Mucosa of stomach (tissue), 1 donor: Measurements from ENCODE around the gene DDX31.

Experiments
- H3K27me3 ChIP-seq: one replicate; pipeline ENCODE4 v1.7.0; 2013; ENCODE audit warnings: mild to moderate bottlenecking, low read length; ENCODE audit not compliant: control insufficient read depth, insufficient read depth
- H3K36me3 ChIP-seq: one replicate; pipeline ENCODE4 v1.7.0; 2013; ENCODE audit warnings: low read length; ENCODE audit not compliant: control insufficient read depth, insufficient read depth
- H3K4me1 ChIP-seq: one replicate; pipeline ENCODE4 v1.7.0; 2013; ENCODE audit warnings: mild to moderate bottlenecking, low read length; ENCODE audit not compliant: control insufficient read depth, insufficient read depth
- H3K4me3 ChIP-seq: one replicate; pipeline ENCODE4 v1.7.0; 2013; ENCODE audit warnings: low read length
- H3K9ac ChIP-seq: one replicate; pipeline ENCODE4 v1.7.0; 2013; ENCODE audit warnings: mild to moderate bottlenecking, low read length, moderate library complexity
- H3K9me3 ChIP-seq: one replicate; pipeline ENCODE4 v1.7.0; 2013; ENCODE audit warnings: mild to moderate bottlenecking, low read length, moderate library complexity; ENCODE audit not compliant: control insufficient read depth
- donor health status: Pancreatic carcinoma.

The DDX31 gene

GRCh38 chr9:132647355-132647754, 22.4 kb downstream of the DDX31 start:
- no peaks in the 10 kb centered on the region for H3K4me1 ChIP-seq
- no peaks in the 10 kb centered on the region for H3K9me3 ChIP-seq
- no peak overlapping the region for H3K9ac ChIP-seq
- H3K4me3 ChIP-seq = no peak overlapping the region
- peaks cover 5% of the 10 kb centered on the region for H3K36me3 ChIP-seq
- no peaks in the 10 kb centered on the region for H3K27me3 ChIP-seq

- H3K4me3 ChIP-seq = no peak overlapping the region
- no peaks in the 10 kb centered on the region for H3K4me1 ChIP-seq
- H3K36me3 ChIP-seq = peaks cover 5% of the 10 kb centered on the region
- H3K9me3 ChIP-seq = no peaks in the 10 kb centered on the region
- H3K27me3 ChIP-seq = no peaks in the 10 kb centered on the region
- no peak overlapping the region for H3K9ac ChIP-seq
Observed at GRCh38 chr9:132646726-132647125, 23.1 kb downstream of the DDX31 start.

GRCh38 chr9:132645711-132646110, 24.1 kb downstream of the DDX31 start:
- H3K4me1 ChIP-seq = no peaks in the 10 kb centered on the region
- peaks cover 5% of the 10 kb centered on the region for H3K36me3 ChIP-seq
- H3K27me3 ChIP-seq = no peaks in the 10 kb centered on the region
- H3K9me3 ChIP-seq = no peaks in the 10 kb centered on the region
- no peak overlapping the region for H3K9ac ChIP-seq
- no peak overlapping the region for H3K4me3 ChIP-seq

- Histone ChIP-seq H3K4me1 (no peaks in the 10 kb centered on the region), H3K27me3 (no peaks in the 10 kb centered on the region), H3K9ac (no peak overlapping the region), H3K9me3 (no peaks in the 10 kb centered on the region), H3K4me3 (no peak overlapping the region), H3K36me3 (peaks cover 5% of the 10 kb centered on the region)
Observed at GRCh38 chr9:132645306-132645705, 24.5 kb downstream of the DDX31 start.

- H3K27me3 ChIP-seq = no peaks in the 10 kb centered on the region
- H3K4me3 ChIP-seq = no peak overlapping the region
- peaks cover 5% of the 10 kb centered on the region for H3K36me3 ChIP-seq
- H3K4me1 ChIP-seq = peaks cover 2% of the 10 kb centered on the region
- H3K9me3 ChIP-seq = no peaks in the 10 kb centered on the region
- H3K9ac ChIP-seq = no peak overlapping the region
Observed at GRCh38 chr9:132644251-132644650, 25.5 kb downstream of the DDX31 start.

- Histone ChIP-seq H3K36me3 (peaks cover 5% of the 10 kb centered on the region), H3K4me1 (peaks cover 20% of the 10 kb centered on the region), H3K27me3 (no peaks in the 10 kb centered on the region), H3K9me3 (no peaks in the 10 kb centered on the region), H3K4me3 (no peak overlapping the region), H3K9ac (no peak overlapping the region)
Observed at GRCh38 chr9:132641216-132641615, 28.6 kb downstream of the DDX31 start.

GRCh38 chr9:132639322-132639721, 30.5 kb downstream of the DDX31 start:
- H3K9ac ChIP-seq = no peak overlapping the region
- H3K4me3 ChIP-seq = no peak overlapping the region
- peaks cover 20% of the 10 kb centered on the region for H3K4me1 ChIP-seq
- H3K36me3 ChIP-seq = no peaks in the 10 kb centered on the region
- no peaks in the 10 kb centered on the region for H3K9me3 ChIP-seq
- no peaks in the 10 kb centered on the region for H3K27me3 ChIP-seq

- Histone ChIP-seq H3K4me1 (peaks cover 20% of the 10 kb centered on the region), H3K27me3 (no peaks in the 10 kb centered on the region), H3K36me3 (no peaks in the 10 kb centered on the region), H3K9ac (no peak overlapping the region), H3K9me3 (no peaks in the 10 kb centered on the region), H3K4me3 (no peak overlapping the region)
Observed at GRCh38 chr9:132638240-132638639, 31.5 kb downstream of the DDX31 start.

GRCh38 chr9:132637801-132638200, 32.0 kb downstream of the DDX31 start:
- no peaks in the 10 kb centered on the region for H3K36me3 ChIP-seq
- no peaks in the 10 kb centered on the region for H3K27me3 ChIP-seq
- no peak overlapping the region for H3K4me3 ChIP-seq

GRCh38 chr9:132637351-132637750, 32.4 kb downstream of the DDX31 start:
- Histone ChIP-seq H3K4me1 (peaks cover 20% of the 10 kb centered on the region), H3K36me3 (no peaks in the 10 kb centered on the region), H3K4me3 (no peak overlapping the region), H3K27me3 (no peaks in the 10 kb centered on the region), H3K9me3 (no peaks in the 10 kb centered on the region), H3K9ac (no peak overlapping the region)

More at GRCh38 chr9:132637801-132638200, 32.0 kb downstream of the DDX31 start:
- Histone ChIP-seq H3K9me3 (no peaks in the 10 kb centered on the region), H3K9ac (no peak overlapping the region), H3K4me1 (peaks cover 20% of the 10 kb centered on the region)

GRCh38 chr9:132634327-132634726, 35.5 kb downstream of the DDX31 start:
- no peaks in the 10 kb centered on the region for H3K27me3 ChIP-seq
- H3K9me3 ChIP-seq = no peaks in the 10 kb centered on the region
- peaks cover 19% of the 10 kb centered on the region for H3K4me1 ChIP-seq
- H3K4me3 ChIP-seq = no peak overlapping the region
- no peak overlapping the region for H3K9ac ChIP-seq
- H3K36me3 ChIP-seq = no peaks in the 10 kb centered on the region

- Histone ChIP-seq H3K27me3 (no peaks in the 10 kb centered on the region), H3K9me3 (no peaks in the 10 kb centered on the region), H3K36me3 (no peaks in the 10 kb centered on the region), H3K4me1 (peaks cover 13% of the 10 kb centered on the region), H3K4me3 (no peak overlapping the region), H3K9ac (no peak overlapping the region)
Observed at GRCh38 chr9:132632413-132633129, 37.2 kb downstream of the DDX31 start.

- Histone ChIP-seq H3K36me3 (no peaks in the 10 kb centered on the region), H3K4me1 (peaks cover 10% of the 10 kb centered on the region), H3K9ac (no peak overlapping the region), H3K27me3 (no peaks in the 10 kb centered on the region), H3K4me3 (no peak overlapping the region), H3K9me3 (no peaks in the 10 kb centered on the region)
Observed at GRCh38 chr9:132631685-132632084, 38.1 kb downstream of the DDX31 start.
